ENCODE results near the gene RBM38.

The RBM38 gene

DNA sequence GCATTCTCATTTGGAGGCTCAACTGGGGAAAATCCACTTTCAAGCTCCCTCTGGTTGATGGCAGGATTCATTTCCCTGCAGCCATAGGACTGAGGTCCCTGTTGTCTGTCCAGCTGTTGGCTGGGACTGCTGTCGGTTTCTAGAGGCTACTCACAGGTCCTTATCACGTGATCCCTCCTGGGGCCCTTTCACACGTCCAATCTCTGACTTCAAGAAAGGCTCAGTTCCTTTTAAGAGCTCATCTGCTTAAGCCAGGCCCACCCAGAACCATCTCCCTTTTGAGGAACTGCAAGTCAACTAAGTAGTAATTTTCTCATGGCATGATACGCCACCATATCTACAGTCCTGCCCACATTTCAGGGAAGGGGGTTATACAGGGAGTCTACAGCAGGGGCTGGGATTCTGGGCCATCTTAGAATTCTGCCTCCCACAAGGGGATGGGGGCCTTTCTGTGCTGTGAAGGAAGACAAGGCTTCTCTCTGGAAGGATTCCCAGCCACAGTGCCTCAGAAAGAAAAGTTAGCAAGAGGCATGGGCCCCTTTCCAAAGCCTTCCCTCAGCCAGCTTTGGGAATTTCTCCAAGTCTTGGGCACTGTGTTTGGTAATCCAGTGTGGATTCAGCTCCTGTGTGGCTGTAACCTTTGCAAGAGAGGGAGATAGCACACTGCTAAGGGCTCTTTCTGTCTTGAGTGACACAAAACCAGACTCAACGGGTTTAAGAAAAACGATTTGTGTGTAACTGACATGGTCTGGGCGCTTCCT lies 67.4 kb downstream of the RBM38 start:
- DNase-seq = no peak
